GM19239 (cell line): Measurements from ENCODE around the gene KIR3DL3.
"Not testable (repeated sequence)": the region's sequence is repeated elsewhere in the genome, so short reads cannot be mapped to it uniquely, and the experiment has no call there.

Source experiments
- DNase-seq: peaks from one replicate; pipeline ENCODE4 v3.0.0; 2011; ENCODE audit warnings: low spot score; ENCODE audit not compliant: insufficient read length
- FAIRE-seq: peaks from 2 replicates; lab custom pipeline; 2011; peaks lifted over from hg19 to GRCh38; lab: Jason Lieb, UNC

The KIR3DL3 gene

GRCh38 chr19:54775095-54775815 is 51.0 kb downstream of the KIR3DL3 start:
- not testable (repeated sequence) for DNase-seq, FAIRE-seq

- not testable (repeated sequence) for FAIRE-seq, DNase-seq
Observed at GRCh38 chr19:54775830-54776229, 51.6 kb downstream of the KIR3DL3 start.

- not testable (repeated sequence) for FAIRE-seq, DNase-seq
Observed at GRCh38 chr19:54777851-54778250, 53.6 kb downstream of the KIR3DL3 start.

GRCh38 chr19:54778896-54779295 is 54.7 kb downstream of the KIR3DL3 start:
- DNase-seq, FAIRE-seq: not testable (repeated sequence)

- DNase-seq, FAIRE-seq: not testable (repeated sequence)
Observed at GRCh38 chr19:54782916-54783315, 58.7 kb downstream of the KIR3DL3 start.
